ENCODE results near the gene ARHGAP19. TPM values are rescaled to one million over a fixed set of nuclear protein-coding genes. Genes with fewer than 3 reads are reported as not detected.

ARHGAP19 gene
- total RNA-seq, 1 experiment from 2014 or later: 28.9 TPM

GRCh38 chr10:97195706-97196222, 96.7 kb downstream of the ARHGAP19 start:
- ChIA-PET POLR2A (no interaction called here), CTCF (interaction anchor here (0.6 to 1.9 kb wide), 8 partner anchors 14 to 114 kb away, joined by 3 to 6 read pairs (median 4); no protein-coding TSS in a partner anchor)
- no peaks in the 10 kb centered on the region for H3K27me3 ChIP-seq (ENCODE audit: control insufficient read depth, insufficient read depth, low read length)
- ATAC-seq: peak; percentile 55
- H3K4me1 ChIP-seq (ENCODE audit: control insufficient read depth, insufficient read depth, low read length): peaks cover 12% of the 10 kb centered on the region; the same call in 1 of the 2 replicates
- intact Hi-C loops (cut with micrococcal nuclease; ENCODE audit: unreplicated experiment) (no loop called here), in situ Hi-C loops (cut with HindIII; ENCODE audit: low pct_unique_long_range_greater_than_20kb, low sequenced_read_pairs) (no loop called here)
- H3K9me3 ChIP-seq (ENCODE audit: control insufficient read depth, insufficient read depth, low read depth, low read length): no peaks in the 10 kb centered on the region
- no peak for TF ChIP-seq POLR2AphosphoS5 (IDR thresholded peaks at IDR 0.05; ENCODE audit: low read depth, low read length)
- no peak for TF ChIP-seq SIN3A (IDR thresholded peaks at IDR 0.05; ENCODE audit: borderline replicate concordance, insufficient read depth, low read depth, low read length)
- no peak for TF ChIP-seq REST (IDR thresholded peaks at IDR 0.05; ENCODE audit: insufficient read depth in 1 of 2, low read depth in 2 of 2, low read length in 1 of 2)
- TF ChIP-seq CTCF (IDR thresholded peaks at IDR 0.05): no peak
- TF ChIP-seq TCF7L2 (IDR thresholded peaks at IDR 0.05; ENCODE audit: low read depth, low read length): no peak
- peak overlapping the region; percentile 47 to 74 for H3K4me3 ChIP-seq (ENCODE audit: low read depth in 2 of 2, low read length in 2 of 2)
- peak overlapping the region; percentile 52 for H3K27ac ChIP-seq (ENCODE audit: low read length)
- no peak for DNase-seq (ENCODE audit: low read depth, low spot score)
- BruUV-seq (replicated peaks): no TSS peak
- H3K36me3 ChIP-seq (ENCODE audit: control insufficient read depth, insufficient read depth, low read length): no peaks in the 10 kb centered on the region

- Histone ChIP-seq H3K36me3 (ENCODE audit: control insufficient read depth, insufficient read depth, low read length) (no peaks in the 10 kb centered on the region), H3K27me3 (ENCODE audit: control insufficient read depth, insufficient read depth, low read length) (no peaks in the 10 kb centered on the region), H3K4me3 (ENCODE audit: low read depth in 2 of 2, low read length in 2 of 2) (no peak overlapping the region), H3K9me3 (ENCODE audit: control insufficient read depth, insufficient read depth, low read depth, low read length) (no peaks in the 10 kb centered on the region), H3K27ac (ENCODE audit: low read length) (no peak overlapping the region), H3K4me1 (ENCODE audit: control insufficient read depth, insufficient read depth, low read length) (0 out of 2 replicates have a peak, but pooled peaks cover 4% of the 10 kb centered on the region)
- BruUV-seq (replicated peaks): no TSS peak
- TF ChIP-seq REST (IDR thresholded peaks at IDR 0.05; ENCODE audit: insufficient read depth in 1 of 2, low read depth in 2 of 2, low read length in 1 of 2): no peak
- no peak for TF ChIP-seq SIN3A (IDR thresholded peaks at IDR 0.05; ENCODE audit: borderline replicate concordance, insufficient read depth, low read depth, low read length)
- TF ChIP-seq TCF7L2 (IDR thresholded peaks at IDR 0.05; ENCODE audit: low read depth, low read length): no peak
- TF ChIP-seq CTCF (IDR thresholded peaks at IDR 0.05): no peak
- no peak for TF ChIP-seq POLR2AphosphoS5 (IDR thresholded peaks at IDR 0.05; ENCODE audit: low read depth, low read length)
- POLR2A ChIA-PET: no interaction called here
- DNase-seq (ENCODE audit: low read depth, low spot score): no peak
- CTCF ChIA-PET: interaction anchor here (0.6 to 1.1 kb wide), 2 partner anchors 120 to 177 kb away, joined by 3 to 4 read pairs; no protein-coding TSS in a partner anchor
- in situ Hi-C loops (cut with HindIII; ENCODE audit: low pct_unique_long_range_greater_than_20kb, low sequenced_read_pairs) (no loop called here), intact Hi-C loops (cut with micrococcal nuclease; ENCODE audit: unreplicated experiment) (no loop called here)
- no peak for ATAC-seq
These were observed 99.4 kb downstream of the ARHGAP19 start for GRCh38 chr10:97192952-97193435.

All from Panc1 (cell line).